ENCODE data around the gene ALK. TPM values are rescaled to one million over a fixed set of nuclear protein-coding genes. Genes with fewer than 3 reads are reported as not detected.

The ALK gene
- polyA plus RNA-seq, 1 donor from 2014 or later, result not detected

DNA sequence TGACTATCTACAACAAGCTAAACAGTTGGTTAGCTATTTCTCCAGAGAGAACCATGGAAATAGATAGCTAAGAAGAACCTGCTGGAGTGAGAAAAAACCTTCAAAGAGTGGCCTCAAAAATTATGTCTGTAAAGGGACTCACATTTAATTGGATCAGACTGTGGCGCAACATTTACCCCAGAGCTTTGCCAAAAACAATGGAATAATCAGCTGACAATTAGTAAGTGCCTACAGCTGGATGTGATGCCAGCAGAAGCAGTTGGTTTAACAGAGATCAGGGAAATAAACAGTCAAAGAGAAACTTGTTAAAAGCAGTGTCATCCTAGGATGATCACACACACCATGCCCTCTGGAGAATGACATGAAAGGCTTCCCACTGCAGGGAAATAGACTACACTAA, 495.5 kb downstream of the ALK start:
- no peaks in the 10 kb centered on the region for H3K36me3 Mint-ChIP-seq
- H3K4me3 Mint-ChIP-seq, result no peak overlapping the region
- no peak overlapping the region for H3K27ac Mint-ChIP-seq
- H3K27me3 Mint-ChIP-seq, result peaks cover 11% of the 10 kb centered on the region
- H3K9me3 Mint-ChIP-seq, result peaks cover 0 to 5% (median 0%) of the 10 kb centered on the region in 3 donors
- H3K4me1 Mint-ChIP-seq, result no peaks in the 10 kb centered on the region

GRCh38 chr2:29423061-29423666, 498.2 kb downstream of the ALK start:
- Mint-ChIP-seq H3K27me3 (peaks cover 16% of the 10 kb centered on the region), H3K27ac (no peak overlapping the region), H3K4me3 (no peak overlapping the region), H3K9me3 (peaks cover 0 to 4% (median 0%) of the 10 kb centered on the region in 3 donors), H3K4me1 (no peaks in the 10 kb centered on the region), H3K36me3 (no peaks in the 10 kb centered on the region)

DNA sequence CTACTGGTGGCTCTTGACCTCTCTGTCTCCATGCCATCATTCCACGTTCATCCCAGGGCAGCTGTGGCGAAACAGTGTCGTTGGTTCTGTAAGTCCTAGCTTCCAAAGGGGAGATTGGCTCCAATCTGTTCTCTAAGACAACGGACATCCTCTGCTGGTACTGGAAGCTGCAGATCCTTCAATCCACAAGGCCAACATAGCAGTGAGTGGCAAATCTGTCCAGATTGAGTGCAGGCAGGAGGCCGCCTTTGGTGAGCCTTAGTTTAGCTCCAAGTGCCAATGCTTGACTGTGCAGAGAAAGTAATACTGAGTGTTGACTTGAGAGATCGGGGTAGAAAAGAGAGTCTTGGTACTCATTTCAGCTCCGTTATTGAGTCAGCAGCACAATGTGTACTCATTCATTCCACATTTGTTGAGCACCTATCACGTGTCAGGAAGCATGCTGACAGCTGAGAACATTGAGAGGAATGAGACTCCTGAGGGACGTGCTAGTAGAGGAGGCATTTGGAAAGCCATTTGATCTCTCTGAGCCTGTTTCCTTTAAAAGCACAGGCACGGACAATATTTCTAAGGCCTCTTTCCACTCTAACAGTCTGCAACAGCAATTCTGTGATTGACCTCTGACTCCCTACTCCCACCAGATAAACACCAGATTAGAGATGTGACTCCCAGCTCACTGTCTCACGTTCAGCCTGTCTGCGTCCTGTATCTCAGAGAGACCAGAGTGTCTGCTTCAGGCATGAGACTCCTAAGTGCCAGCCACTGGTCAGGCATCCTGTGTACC, 500.2 kb downstream of the ALK start:
- no peak overlapping the region for H3K4me3 Mint-ChIP-seq
- peaks cover 0 to 4% (median 0%) of the 10 kb centered on the region in 3 donors for H3K9me3 Mint-ChIP-seq
- H3K27me3 Mint-ChIP-seq, result peaks cover 13% of the 10 kb centered on the region
- H3K36me3 Mint-ChIP-seq, result no peaks in the 10 kb centered on the region
- no peak overlapping the region for H3K27ac Mint-ChIP-seq
- no peaks in the 10 kb centered on the region for H3K4me1 Mint-ChIP-seq

DNA sequence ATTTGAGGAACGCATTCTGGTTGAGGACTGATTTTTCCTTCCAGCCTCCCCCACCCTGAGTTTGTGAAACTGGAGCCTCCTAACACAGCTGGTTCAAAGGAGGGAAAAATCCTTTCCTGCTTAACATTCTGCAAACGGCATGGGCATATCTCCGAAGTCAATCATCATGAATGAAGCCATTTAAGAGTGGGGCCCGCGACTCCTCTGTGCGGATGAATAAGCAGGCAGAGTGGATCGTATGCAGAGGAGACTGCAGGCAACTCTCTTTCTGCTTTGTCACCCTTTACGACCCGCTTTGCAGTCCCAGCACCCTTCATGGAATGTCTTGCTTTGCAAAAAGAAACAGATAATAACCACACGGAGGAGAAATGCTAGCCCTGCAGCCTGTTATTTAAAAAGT, 500.9 kb downstream of the ALK start:
- Mint-ChIP-seq H3K27ac (no peak overlapping the region), H3K27me3 (peaks cover 13% of the 10 kb centered on the region), H3K4me3 (no peak overlapping the region), H3K4me1 (no peaks in the 10 kb centered on the region), H3K9me3 (peaks cover 0 to 2% (median 0%) of the 10 kb centered on the region in 3 donors), H3K36me3 (no peaks in the 10 kb centered on the region)

GRCh38 chr2:29417630-29418029, 503.8 kb downstream of the ALK start:
- Mint-ChIP-seq H3K27ac (no peak overlapping the region), H3K9me3 (peaks cover 0 to 2% (median 0%) of the 10 kb centered on the region in 3 donors), H3K36me3 (no peaks in the 10 kb centered on the region), H3K4me3 (no peak overlapping the region), H3K4me1 (no peaks in the 10 kb centered on the region), H3K27me3 (peaks cover 6% of the 10 kb centered on the region)

DNA sequence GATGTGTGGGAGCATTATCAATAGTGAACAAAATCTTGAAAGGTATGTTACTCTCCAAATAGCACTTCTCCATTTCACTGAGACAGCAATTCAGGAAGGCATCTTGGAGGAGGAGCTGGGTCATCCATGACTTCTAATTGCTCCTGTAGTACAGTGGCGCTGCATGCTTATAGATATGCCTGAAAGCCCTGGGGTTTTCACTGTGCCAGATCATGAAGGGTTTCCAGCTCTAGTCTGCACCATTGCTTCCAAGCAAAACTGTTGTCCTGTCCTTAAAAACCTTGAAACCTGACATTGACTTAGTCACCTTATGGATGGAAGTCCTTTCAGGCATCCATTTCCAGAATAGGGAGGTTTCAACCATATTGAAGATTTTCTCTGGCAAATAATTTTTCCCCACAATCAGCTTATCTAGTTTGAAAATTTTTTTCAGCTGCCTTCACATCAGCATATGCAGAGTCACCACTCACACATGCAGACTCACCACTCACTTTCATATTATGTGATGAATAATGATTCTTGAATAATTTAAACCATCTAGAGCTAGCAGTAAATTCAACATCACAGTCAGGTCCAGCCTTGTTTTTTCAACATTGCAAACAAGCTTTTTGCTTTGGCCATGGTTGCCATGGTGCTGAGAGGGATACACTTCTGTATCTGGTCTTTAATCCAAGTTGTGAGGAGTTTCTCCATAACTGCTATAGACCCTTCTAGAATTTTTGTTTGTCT, 509.0 kb downstream of the ALK start:
- Mint-ChIP-seq H3K36me3 (no peaks in the 10 kb centered on the region), H3K4me3 (no peak overlapping the region), H3K4me1 (no peaks in the 10 kb centered on the region), H3K27me3 (no peaks in the 10 kb centered on the region), H3K9me3 (peaks cover 0 to 2% (median 0%) of the 10 kb centered on the region in 3 donors), H3K27ac (no peak overlapping the region)

DNA sequence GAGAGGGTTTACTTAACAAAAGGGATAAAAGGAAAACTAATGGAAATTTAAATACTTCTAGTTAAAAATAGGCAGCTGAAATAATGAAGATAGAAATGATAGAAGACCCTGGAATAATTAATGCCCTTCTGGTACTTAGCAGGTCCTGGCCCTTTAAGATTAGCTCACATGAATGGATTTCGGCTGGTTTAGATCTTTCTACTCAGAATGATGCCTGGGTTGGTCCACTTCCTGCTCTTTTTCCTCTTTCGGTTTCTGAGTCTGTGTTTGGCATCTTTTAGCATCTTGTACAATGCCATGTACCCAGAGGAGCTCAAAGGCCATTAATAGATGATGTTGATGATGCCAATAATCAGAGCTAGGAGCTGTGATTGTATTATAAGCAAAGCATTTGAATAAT, 515.7 kb downstream of the ALK start:
- Mint-ChIP-seq H3K4me1 (peaks cover 0 to 4% (median 0%) of the 10 kb centered on the region in 3 donors), H3K36me3 (peaks cover 3% of the 10 kb centered on the region), H3K27ac (no peak overlapping the region), H3K27me3 (peaks cover 9% of the 10 kb centered on the region), H3K9me3 (no peaks in the 10 kb centered on the region), H3K4me3 (no peak overlapping the region)

- H3K4me1 Mint-ChIP-seq, result peaks cover 0 to 4% (median 0%) of the 10 kb centered on the region in 3 donors
- H3K27me3 Mint-ChIP-seq, result peaks cover 9% of the 10 kb centered on the region
- H3K9me3 Mint-ChIP-seq, result no peaks in the 10 kb centered on the region
- H3K27ac Mint-ChIP-seq, result no peak overlapping the region
- peaks cover 3% of the 10 kb centered on the region for H3K36me3 Mint-ChIP-seq
- H3K4me3 Mint-ChIP-seq, result no peak overlapping the region
Measured at GRCh38 chr2:29405266-29405665, 516.1 kb downstream of the ALK start.

- H3K9me3 Mint-ChIP-seq, result no peaks in the 10 kb centered on the region
- peaks cover 3% of the 10 kb centered on the region for H3K36me3 Mint-ChIP-seq
- H3K27me3 Mint-ChIP-seq, result peaks cover 12% of the 10 kb centered on the region
- H3K27ac Mint-ChIP-seq, result no peak overlapping the region
- H3K4me1 Mint-ChIP-seq, result peaks cover 0 to 4% (median 0%) of the 10 kb centered on the region in 3 donors
- H3K4me3 Mint-ChIP-seq, result no peak overlapping the region
Measured at GRCh38 chr2:29401994-29402393, 519.4 kb downstream of the ALK start.

DNA sequence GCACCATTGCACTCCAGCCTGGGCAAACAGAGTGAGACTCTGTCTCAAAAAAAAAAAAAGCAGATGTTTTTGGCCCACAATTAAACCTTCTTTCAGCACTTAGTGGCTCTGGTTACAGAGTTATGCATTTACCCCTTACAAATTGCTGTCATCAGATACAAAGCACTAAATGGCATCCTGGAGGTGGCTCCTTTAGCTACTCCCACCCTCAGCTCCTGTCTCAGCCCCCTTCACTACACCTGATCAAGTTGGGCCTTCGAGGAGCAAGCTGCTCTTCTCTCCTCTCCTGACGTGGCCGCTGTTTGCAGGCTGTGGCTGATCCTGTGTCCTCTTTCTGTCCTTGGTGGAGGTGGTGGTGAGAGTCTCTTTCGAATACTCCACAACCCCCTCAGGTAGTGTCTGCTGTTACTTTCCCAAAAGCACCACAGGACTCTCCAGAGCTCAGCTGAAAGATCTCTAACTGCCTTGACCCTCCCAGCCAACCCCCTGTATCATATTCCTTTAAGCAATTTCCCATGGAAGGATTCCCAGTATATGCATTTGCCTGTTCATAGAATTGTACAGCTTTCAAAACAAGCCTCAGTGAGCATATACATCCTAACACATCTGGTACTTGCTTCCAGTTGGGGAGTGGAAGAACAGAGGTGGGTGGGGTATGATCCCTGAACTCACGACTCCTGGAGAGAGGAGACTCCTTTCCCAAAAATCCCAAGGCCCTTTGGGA, 520.3 kb downstream of the ALK start:
- no peaks in the 10 kb centered on the region for H3K9me3 Mint-ChIP-seq
- H3K27me3 Mint-ChIP-seq, result peaks cover 12% of the 10 kb centered on the region
- H3K4me3 Mint-ChIP-seq, result no peak overlapping the region
- H3K27ac Mint-ChIP-seq, result no peak overlapping the region
- H3K36me3 Mint-ChIP-seq, result peaks cover 3% of the 10 kb centered on the region
- H3K4me1 Mint-ChIP-seq, result peaks cover 0 to 4% (median 0%) of the 10 kb centered on the region in 3 donors

GRCh38 chr2:29398384-29399237, 522.8 kb downstream of the ALK start:
- Mint-ChIP-seq H3K4me1 (no peaks in the 10 kb centered on the region), H3K36me3 (no peaks in the 10 kb centered on the region), H3K4me3 (no peak overlapping the region), H3K27ac (no peak overlapping the region), H3K27me3 (peaks cover 10% of the 10 kb centered on the region), H3K9me3 (no peaks in the 10 kb centered on the region)

DNA sequence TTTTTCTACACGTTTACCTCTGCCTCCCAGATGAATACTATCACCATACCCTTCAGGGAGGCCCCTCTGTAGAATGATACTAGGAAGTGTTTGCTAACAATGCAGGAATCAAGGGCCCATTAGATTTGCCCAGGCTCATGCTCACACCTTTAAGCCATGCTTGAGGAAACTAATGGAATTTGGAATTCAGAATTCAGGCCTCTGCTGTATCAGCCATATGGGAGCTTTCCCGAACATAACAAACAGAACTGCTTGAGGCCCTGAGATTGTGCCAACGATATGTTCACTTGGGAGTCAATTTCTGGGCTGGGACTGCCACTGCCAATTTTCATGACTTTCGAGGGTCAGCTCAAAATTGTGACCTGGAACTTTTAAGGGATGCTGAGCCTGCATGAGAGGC, 523.7 kb downstream of the ALK start:
- H3K4me1 Mint-ChIP-seq, result no peaks in the 10 kb centered on the region
- no peaks in the 10 kb centered on the region for H3K36me3 Mint-ChIP-seq
- H3K27ac Mint-ChIP-seq, result no peak overlapping the region
- H3K4me3 Mint-ChIP-seq, result no peak overlapping the region
- H3K27me3 Mint-ChIP-seq, result peaks cover 10% of the 10 kb centered on the region
- H3K9me3 Mint-ChIP-seq, result no peaks in the 10 kb centered on the region

- Mint-ChIP-seq H3K9me3 (no peaks in the 10 kb centered on the region), H3K27ac (peak overlapping the region in 1 of 3 donors; percentile 35), H3K4me3 (no peak overlapping the region), H3K27me3 (peaks cover 9% of the 10 kb centered on the region), H3K4me1 (no peaks in the 10 kb centered on the region), H3K36me3 (no peaks in the 10 kb centered on the region)
Measured at GRCh38 chr2:29397039-29397438, 524.3 kb downstream of the ALK start.

DNA sequence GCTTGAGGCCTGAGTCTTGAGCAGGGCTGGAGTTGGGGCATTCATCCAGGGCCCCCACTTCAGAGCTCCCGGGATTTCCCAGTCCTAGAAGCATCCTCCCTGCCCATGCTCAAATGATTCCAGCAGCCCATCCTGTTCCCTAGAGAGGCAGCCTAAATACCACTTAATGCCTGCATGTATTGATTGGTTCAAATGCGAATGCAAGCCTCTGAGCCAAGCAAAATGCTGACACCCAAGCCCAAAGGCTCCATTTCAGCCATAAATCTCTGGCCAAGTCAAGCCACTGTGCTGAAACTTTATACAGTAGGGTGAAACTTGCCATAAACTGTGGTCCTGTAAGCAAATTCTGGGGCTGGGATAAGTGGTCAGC, 526.4 kb downstream of the ALK start:
- peaks cover 5% of the 10 kb centered on the region for H3K27me3 Mint-ChIP-seq
- H3K36me3 Mint-ChIP-seq, result no peaks in the 10 kb centered on the region
- H3K4me3 Mint-ChIP-seq, result no peak overlapping the region
- no peaks in the 10 kb centered on the region for H3K9me3 Mint-ChIP-seq
- no peak overlapping the region for H3K27ac Mint-ChIP-seq
- H3K4me1 Mint-ChIP-seq, result no peaks in the 10 kb centered on the region
